Skeletal muscle satellite cell (primary cell): Measurements from ENCODE around the gene AGA.

ENCODE experiments used
- H3K27me3 ChIP-seq: 2 replicates; pipeline ENCODE4 v1.7.0; 2013; ENCODE audit warnings: low read length; ENCODE audit not compliant: control insufficient read depth, insufficient read depth
- H3K36me3 ChIP-seq: 2 replicates; pipeline ENCODE4 v1.7.0; 2013; ENCODE audit warnings: mild to moderate bottlenecking, control low read depth, low read length; ENCODE audit not compliant: insufficient read depth
- H3K4me1 ChIP-seq: 2 replicates; pipeline ENCODE4 v1.7.0; 2013; ENCODE audit warnings: low read length; ENCODE audit not compliant: control insufficient read depth, insufficient read depth
- H3K4me2 ChIP-seq: 2 replicates; pipeline ENCODE4 v1.7.0; 2013; ENCODE audit warnings: mild to moderate bottlenecking, low read length
- H3K4me3 ChIP-seq: 2 replicates; pipeline ENCODE4 v1.7.0; 2013; ENCODE audit warnings: low read length
- H3K9ac ChIP-seq: 2 replicates; pipeline ENCODE4 v1.7.0; 2013; ENCODE audit warnings: mild to moderate bottlenecking, low read depth, low read length, moderate library complexity
- H3K9me3 ChIP-seq: replicated peaks from 2 replicates; pipeline ENCODE4 v1.7.0; 2013; ENCODE audit warnings: mild to moderate bottlenecking, control low read depth, low read length

AGA gene

GRCh38 chr4:177446586-177446985, 4.3 kb upstream of the AGA start:
- Histone ChIP-seq H3K4me3 (no peak overlapping the region), H3K9ac (no peak overlapping the region), H3K4me2 (no peak overlapping the region), H3K9me3 (no peaks in the 10 kb centered on the region), H3K36me3 (no peaks in the 10 kb centered on the region), H3K4me1 (peaks cover 16% of the 10 kb centered on the region), H3K27me3 (no peaks in the 10 kb centered on the region)

GRCh38 chr4:177444911-177445736, 2.9 kb upstream of the AGA start:
- no peaks in the 10 kb centered on the region for H3K36me3 ChIP-seq
- no peak overlapping the region for H3K9ac ChIP-seq
- H3K4me1 ChIP-seq: peaks cover 23% of the 10 kb centered on the region
- H3K4me2 ChIP-seq: no peak overlapping the region
- H3K27me3 ChIP-seq: no peaks in the 10 kb centered on the region
- no peaks in the 10 kb centered on the region for H3K9me3 ChIP-seq
- H3K4me3 ChIP-seq: no peak overlapping the region

- H3K9ac ChIP-seq: peak overlapping the region; percentile 88
- peak overlapping the region; percentile 87 for H3K4me2 ChIP-seq
- peaks cover 13% of the 10 kb centered on the region for H3K4me1 ChIP-seq
- no peaks in the 10 kb centered on the region for H3K36me3 ChIP-seq
- no peaks in the 10 kb centered on the region for H3K27me3 ChIP-seq
- H3K4me3 ChIP-seq: peak overlapping the region; percentile 82
- no peaks in the 10 kb centered on the region for H3K9me3 ChIP-seq
Observed at GRCh38 chr4:177441061-177441802, 1.0 kb downstream of the AGA start.

GRCh38 chr4:177436456-177436855, 5.8 kb downstream of the AGA start:
- Histone ChIP-seq H3K4me3 (no peak overlapping the region), H3K4me2 (no peak overlapping the region), H3K4me1 (peaks cover 6% of the 10 kb centered on the region), H3K36me3 (no peaks in the 10 kb centered on the region), H3K9ac (no peak overlapping the region), H3K9me3 (no peaks in the 10 kb centered on the region), H3K27me3 (no peaks in the 10 kb centered on the region)

GRCh38 chr4:177434667-177435066, 7.6 kb downstream of the AGA start:
- Histone ChIP-seq H3K36me3 (no peaks in the 10 kb centered on the region), H3K4me2 (no peak overlapping the region), H3K9ac (no peak overlapping the region), H3K9me3 (no peaks in the 10 kb centered on the region), H3K4me1 (no peaks in the 10 kb centered on the region), H3K27me3 (no peaks in the 10 kb centered on the region), H3K4me3 (no peak overlapping the region)

- Histone ChIP-seq H3K27me3 (no peaks in the 10 kb centered on the region), H3K36me3 (no peaks in the 10 kb centered on the region), H3K9me3 (no peaks in the 10 kb centered on the region), H3K4me3 (no peak overlapping the region), H3K4me2 (no peak overlapping the region), H3K9ac (no peak overlapping the region), H3K4me1 (peaks cover 3% of the 10 kb centered on the region)
Observed at GRCh38 chr4:177427192-177427591, 15.0 kb downstream of the AGA start.

GRCh38 chr4:177419434-177419833, 22.8 kb downstream of the AGA start:
- H3K9ac ChIP-seq: no peak overlapping the region

GRCh38 chr4:177413656-177414055, 28.6 kb downstream of the AGA start:
- H3K4me3 ChIP-seq: no peak overlapping the region
- no peak overlapping the region for H3K9ac ChIP-seq
- no peak overlapping the region for H3K4me2 ChIP-seq
- no peaks in the 10 kb centered on the region for H3K36me3 ChIP-seq
- no peaks in the 10 kb centered on the region for H3K4me1 ChIP-seq
- H3K9me3 ChIP-seq: no peaks in the 10 kb centered on the region
- H3K27me3 ChIP-seq: no peaks in the 10 kb centered on the region

More at GRCh38 chr4:177419434-177419833, 22.8 kb downstream of the AGA start:
- Histone ChIP-seq H3K4me1 (no peaks in the 10 kb centered on the region), H3K4me3 (no peak overlapping the region), H3K4me2 (no peak overlapping the region), H3K36me3 (no peaks in the 10 kb centered on the region), H3K9me3 (no peaks in the 10 kb centered on the region), H3K27me3 (no peaks in the 10 kb centered on the region)

- no peak overlapping the region for H3K4me3 ChIP-seq
- H3K36me3 ChIP-seq: no peaks in the 10 kb centered on the region
- H3K9me3 ChIP-seq: no peaks in the 10 kb centered on the region
- no peaks in the 10 kb centered on the region for H3K27me3 ChIP-seq
- no peak overlapping the region for H3K4me2 ChIP-seq
- no peaks in the 10 kb centered on the region for H3K4me1 ChIP-seq
- H3K9ac ChIP-seq: no peak overlapping the region
Observed at GRCh38 chr4:177413076-177413475, 29.2 kb downstream of the AGA start.

- Histone ChIP-seq H3K4me1 (no peaks in the 10 kb centered on the region), H3K36me3 (no peaks in the 10 kb centered on the region), H3K9ac (no peak overlapping the region), H3K4me3 (no peak overlapping the region), H3K27me3 (no peaks in the 10 kb centered on the region), H3K9me3 (no peaks in the 10 kb centered on the region), H3K4me2 (no peak overlapping the region)
Observed at GRCh38 chr4:177411996-177412395, 30.2 kb downstream of the AGA start.

GRCh38 chr4:177410566-177410965, 31.7 kb downstream of the AGA start:
- no peak overlapping the region for H3K9ac ChIP-seq
- H3K9me3 ChIP-seq: no peaks in the 10 kb centered on the region
- H3K4me3 ChIP-seq: no peak overlapping the region
- H3K36me3 ChIP-seq: no peaks in the 10 kb centered on the region
- no peaks in the 10 kb centered on the region for H3K4me1 ChIP-seq
- peaks cover 6% of the 10 kb centered on the region for H3K27me3 ChIP-seq
- H3K4me2 ChIP-seq: no peak overlapping the region
